Stimulated activated CD8-positive, alpha-beta memory T cell treated with anti-CD3 and anti-CD28 coated beads, Interleukin-2, amount 100 ng/mL, for 48 hours (primary cell): Measurements from ENCODE around the gene MCRIP2.
"Not testable (repeated sequence)": the region's sequence is repeated elsewhere in the genome, so short reads cannot be mapped to it uniquely, and the experiment has no call there.

Experiments used
- DNase-seq, 2 donors: peaks; one replicate each; pipeline ENCODE4 v3.0.0-alpha.2; 2020; ENCODE audit warnings: low read depth in 2 of 2

The MCRIP2 gene

DNA sequence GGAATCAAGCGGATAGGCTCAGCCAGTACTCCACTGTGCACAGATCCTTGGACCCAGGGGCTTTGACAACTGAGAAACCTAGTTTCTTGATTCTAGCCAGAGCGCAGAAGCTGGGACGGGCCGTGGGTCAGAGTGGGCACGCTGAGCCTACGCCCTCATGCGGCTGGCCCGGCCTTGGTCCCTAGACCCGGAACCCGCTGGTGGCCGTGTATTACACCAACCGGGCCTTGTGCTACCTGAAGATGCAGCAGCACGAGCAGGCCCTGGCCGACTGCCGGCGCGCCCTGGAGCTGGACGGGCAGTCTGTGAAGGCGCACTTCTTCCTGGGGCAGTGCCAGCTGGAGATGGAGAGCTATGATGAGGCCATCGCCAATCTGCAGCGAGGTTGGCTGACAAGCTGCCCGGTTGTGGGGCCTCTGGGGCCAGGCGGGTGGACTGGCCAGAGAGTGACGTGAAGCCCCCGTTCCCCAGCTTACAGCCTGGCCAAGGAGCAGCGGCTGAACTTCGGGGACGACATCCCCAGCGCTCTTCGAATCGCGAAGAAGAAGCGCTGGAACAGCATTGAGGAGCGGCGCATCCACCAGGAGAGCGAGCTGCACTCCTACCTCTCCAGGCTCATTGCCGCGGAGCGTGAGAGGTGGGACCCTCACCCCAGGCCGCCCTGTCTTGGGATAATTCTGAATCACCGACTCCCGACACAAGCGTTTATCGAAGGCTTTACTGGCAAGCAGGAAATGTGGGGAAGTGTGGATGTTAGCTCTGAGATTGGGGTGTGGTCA is 39.5 kb downstream of the MCRIP2 start:
- DNase-seq = no peak

- no peak for DNase-seq
These were observed 40.3 kb downstream of the MCRIP2 start for GRCh38 chr16:681746-682427.

- DNase-seq = no peak
These were observed 41.1 kb downstream of the MCRIP2 start for GRCh38 chr16:682493-683395.

- no peak for DNase-seq
These were observed 41.9 kb downstream of the MCRIP2 start for GRCh38 chr16:683396-684070.

- DNase-seq = peak; percentile 94 to 97
These were observed 42.6 kb downstream of the MCRIP2 start, which contains the start of gene JMJD8 for GRCh38 chr16:684071-684794. Gene JMJD8 (minus strand): TSS chr16:684334. CDS start chr16:684319, 15 bp downstream.

DNA sequence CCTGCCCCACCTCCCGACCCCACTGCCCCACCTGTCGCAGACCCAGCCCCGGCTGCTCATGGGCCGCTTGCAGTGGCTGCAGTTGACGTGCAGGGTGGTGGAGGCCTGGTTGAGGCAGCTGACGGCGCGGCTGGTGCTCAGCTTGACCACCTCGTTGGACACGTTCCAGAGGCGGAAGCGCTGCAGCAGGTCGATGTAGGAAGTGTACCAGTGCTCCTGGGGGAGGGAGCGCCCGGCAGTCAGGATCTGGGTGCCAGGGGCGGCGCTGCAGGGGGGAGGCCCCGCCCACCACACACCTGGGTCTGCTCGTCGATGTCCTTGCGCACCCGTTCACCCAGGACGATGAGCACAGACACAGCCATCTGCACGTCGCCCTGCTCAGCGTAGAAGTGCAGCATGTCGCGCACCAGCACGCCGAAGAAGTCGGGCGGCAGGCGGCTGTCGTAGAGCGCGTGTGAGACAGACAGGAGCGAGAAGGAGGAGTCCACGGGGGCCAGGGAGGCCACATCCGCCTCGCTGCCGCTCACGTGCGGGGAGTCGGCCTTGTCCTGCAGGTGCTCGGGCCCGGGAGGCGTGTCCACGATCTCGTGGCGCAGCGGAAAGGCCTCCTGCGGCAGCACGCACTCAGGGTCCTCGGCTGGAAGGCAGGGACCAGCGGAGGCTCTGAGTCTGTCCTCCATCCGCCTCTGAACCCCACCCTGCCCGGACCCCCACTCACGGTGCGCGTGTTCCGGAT is 43.5 kb downstream of the MCRIP2 start:
- DNase-seq = no peak

GRCh38 chr16:685967-686366 is 44.3 kb downstream of the MCRIP2 start:
- DNase-seq = no peak

DNA sequence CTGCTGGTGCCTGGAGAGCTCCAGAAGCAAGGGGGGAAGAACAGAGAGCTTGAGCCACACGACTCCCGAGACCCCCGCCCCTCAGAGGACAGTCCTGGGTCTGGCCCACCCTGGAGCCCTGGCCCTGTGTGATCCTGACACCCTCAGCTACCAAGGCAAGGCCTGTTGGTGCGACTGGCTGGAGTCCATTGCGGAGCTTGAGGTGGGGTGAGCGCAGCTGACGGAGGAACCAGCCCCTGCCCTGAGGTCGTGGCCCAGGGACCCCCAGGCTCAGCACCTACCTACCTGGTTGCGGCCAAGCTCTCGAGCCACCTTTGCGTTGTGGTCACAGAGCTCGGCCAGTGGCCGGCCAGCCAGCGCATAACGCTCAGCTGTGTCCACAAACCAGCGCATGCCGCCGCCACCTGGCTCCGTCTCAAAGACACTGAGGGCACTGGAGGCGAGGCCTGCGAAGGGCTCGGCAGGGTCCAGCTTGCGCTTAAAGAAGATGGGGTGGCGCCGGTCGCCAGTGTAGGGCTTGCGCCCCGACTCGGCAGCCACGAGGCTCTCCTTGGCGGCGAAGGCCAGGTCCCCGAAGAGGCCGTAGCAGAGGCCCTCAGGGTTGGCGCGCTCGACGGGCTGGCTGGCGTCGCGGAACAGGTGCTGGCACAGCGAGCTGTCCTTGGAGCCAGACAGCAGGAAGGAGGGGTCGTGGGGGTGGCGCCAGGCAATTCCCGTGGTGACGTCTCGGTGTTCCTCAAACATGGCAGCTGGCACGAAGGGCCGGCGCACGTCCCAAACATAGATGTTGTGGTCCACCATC is 45.0 kb downstream of the MCRIP2 start:
- no peak for DNase-seq

- DNase-seq = no peak
These were observed 45.9 kb downstream of the MCRIP2 start for GRCh38 chr16:687499-687898.

DNA sequence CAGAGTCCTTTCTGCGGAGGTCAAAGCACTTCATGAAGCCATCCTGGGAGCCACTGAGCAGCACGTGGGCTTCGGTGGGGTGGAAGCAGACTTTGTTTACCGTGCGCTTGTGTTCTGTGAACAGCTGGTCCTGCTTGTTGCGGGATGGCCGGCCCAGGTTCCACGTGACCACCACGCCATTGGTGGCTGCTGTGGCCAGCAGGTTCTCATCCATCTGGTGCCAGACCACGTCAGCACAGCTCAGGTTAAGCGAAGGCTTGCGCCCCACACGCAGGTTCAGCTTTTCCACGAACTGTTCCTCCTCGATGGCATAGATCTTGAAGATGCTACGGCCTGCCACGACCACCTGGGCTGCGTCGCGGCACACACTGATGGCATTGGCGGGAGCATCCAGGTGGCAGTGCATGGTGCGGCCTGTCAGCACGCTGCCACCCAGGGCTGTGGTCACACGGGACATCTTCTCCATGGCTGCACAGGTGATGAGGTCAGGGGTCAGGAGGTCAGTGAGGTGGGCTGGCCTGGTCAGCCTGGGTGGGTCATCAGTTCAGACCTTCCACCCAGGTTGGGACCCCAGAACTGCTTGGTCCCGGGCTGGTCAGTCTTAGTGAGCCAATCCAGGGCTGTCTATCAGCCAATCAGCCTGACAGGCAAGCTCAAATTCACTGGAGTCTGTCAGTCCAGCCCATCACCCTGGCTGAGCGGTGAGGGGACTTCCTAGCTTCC is 47.7 kb downstream of the MCRIP2 start:
- no peak for DNase-seq

GRCh38 chr16:691242-691641 is 49.6 kb downstream of the MCRIP2 start:
- DNase-seq = not testable (repeated sequence)

DNA sequence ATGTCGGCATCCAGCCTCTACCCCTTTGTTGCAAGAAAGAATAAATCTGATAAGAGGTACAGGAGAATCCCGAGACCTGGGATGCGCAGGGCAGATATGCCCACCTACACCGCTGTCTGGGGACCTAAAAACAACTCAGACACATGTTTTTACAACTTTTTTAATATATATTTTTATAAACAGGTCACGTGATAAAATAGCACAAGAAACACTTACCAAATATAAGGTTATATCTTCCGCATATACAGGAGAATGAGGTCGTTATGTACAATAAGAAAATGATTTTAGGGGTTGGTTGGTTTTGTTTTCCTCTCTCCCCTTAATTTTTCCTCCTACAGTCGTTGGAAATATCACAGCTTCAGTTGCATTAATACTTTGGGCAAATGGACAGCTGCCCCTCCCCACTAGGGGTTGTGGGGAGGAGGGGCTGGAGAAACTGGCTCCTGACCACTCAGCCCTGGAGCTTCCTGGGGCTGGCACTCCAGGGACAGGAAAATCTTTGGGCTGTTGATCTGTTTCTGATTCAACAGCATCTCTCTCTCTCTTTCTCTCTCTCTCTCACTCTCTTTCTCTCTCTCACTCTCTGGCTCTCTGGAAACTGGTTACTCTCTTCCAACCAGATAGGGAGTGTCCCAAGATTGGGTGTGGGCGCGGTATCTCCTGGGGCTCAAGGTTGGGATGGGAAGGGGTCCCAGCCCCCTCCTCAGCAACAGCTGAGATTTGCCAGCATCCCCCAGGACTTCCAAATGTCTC is 50.9 kb downstream of the MCRIP2 start:
- no peak for DNase-seq

DNA sequence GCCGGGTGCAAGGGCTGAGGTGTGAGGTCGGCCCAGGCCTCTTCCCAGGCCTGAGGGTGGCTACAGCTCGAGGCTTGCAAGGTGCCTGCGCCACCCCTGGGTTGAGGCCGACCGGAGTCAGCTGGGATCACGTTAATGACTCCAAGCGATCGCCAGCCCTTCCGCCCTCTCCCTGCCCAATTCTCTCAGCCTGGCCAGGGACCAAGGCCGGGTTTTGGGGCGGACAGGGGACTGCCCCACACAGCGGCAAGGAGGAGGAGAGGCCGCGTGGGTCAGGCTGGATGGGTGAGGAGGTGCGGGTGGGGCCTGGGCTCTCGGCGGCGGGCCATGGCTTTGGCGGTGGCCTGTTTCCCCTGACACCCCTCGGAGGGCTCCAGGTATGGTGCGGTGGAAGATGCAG is 51.7 kb downstream of the MCRIP2 start:
- DNase-seq = no peak

GRCh38 chr16:693766-694165 is 52.1 kb downstream of the MCRIP2 start:
- no peak for DNase-seq

DNA sequence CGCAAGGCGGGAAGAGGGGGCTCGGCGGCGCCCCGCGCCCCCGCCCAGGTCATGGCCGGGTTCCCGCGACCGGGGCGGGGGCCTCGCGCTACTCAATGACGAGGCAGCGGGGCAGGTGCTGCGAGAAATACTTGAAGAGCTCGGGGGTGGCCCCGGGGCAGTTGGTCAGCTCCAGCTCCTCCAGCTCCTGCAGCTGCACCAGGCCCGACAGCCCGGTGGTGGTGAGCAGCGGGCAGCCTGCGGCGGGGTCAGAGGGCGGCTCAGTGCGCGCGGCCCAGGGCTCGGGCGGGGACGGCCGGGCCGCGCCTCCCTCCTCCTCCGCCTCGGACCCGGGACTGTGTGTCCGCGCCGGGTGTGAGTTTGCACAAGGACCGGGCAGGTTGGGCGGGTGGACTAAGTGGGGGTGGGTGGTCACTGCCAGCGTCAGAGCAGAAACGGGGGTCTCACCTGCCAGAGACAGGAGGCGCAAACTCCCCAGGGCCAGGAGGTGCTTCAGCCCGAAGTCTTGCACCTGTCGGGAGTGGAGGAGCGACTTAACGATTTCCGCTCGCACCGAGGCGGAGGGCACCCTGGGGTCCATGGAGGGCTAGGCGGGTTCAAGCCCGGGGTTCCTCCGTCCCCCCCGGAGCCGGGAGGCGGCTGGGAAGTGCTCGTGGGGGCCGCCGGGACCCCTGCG is 52.7 kb downstream of the MCRIP2 start:
- DNase-seq = no peak

- DNase-seq = no peak
These were observed 53.3 kb downstream of the MCRIP2 start for GRCh38 chr16:694863-695354.
